Hepatocyte (in vitro differentiated cells): Measurements from ENCODE around the gene TNS4. TPM values are rescaled to one million over a fixed set of nuclear protein-coding genes. Genes with fewer than 3 reads are reported as not detected.

Source experiments
- DNase-seq: peaks from one replicate; pipeline ENCODE4 v3.0.0-alpha.2; 2016; ENCODE audit warnings: low spot score
- H2AFZ ChIP-seq: fragments of 200-600 bp; sonication (generic); 2 replicates; pipeline ENCODE4 v1.6.0; 2016; ENCODE audit warnings: antibody characterized with exemption, mild to moderate bottlenecking
- H3K27ac ChIP-seq: fragments of 200-600 bp; sonication (generic); 2 replicates; pipeline ENCODE4 v1.5.1; 2016; ENCODE audit warnings: mild to moderate bottlenecking
- H3K27me3 ChIP-seq: fragments of 200-600 bp; sonication (generic); 2 replicates; pipeline ENCODE4 v1.6.1; 2016
- H3K36me3 ChIP-seq: fragments of 200-600 bp; sonication (generic); replicated peaks from 2 replicates; pipeline ENCODE4 v1.5.1; 2016; ENCODE audit warnings: low read depth; ENCODE audit not compliant: insufficient read depth
- H3K4me1 ChIP-seq: fragments of 200-600 bp; sonication (generic); 2 replicates; pipeline ENCODE4 v1.5.1; 2016; ENCODE audit warnings: mild to moderate bottlenecking, moderate library complexity; ENCODE audit not compliant: insufficient read depth
- H3K4me2 ChIP-seq: fragments of 200-600 bp; sonication (generic); 2 replicates; pipeline ENCODE4 v1.6.0; 2016
- H3K4me3 ChIP-seq: fragments of 200-600 bp; sonication (generic); 2 replicates; pipeline ENCODE4 v1.5.1; 2016; ENCODE audit warnings: mild to moderate bottlenecking
- H3K79me2 ChIP-seq: fragments of 200-600 bp; sonication (generic); 2 replicates; pipeline ENCODE4 v1.6.0; 2017; ENCODE audit warnings: mild to moderate bottlenecking
- H3K9me2 ChIP-seq: fragments of 200-600 bp; sonication (generic); replicated peaks from 2 replicates; pipeline ENCODE4 v1.6.0; 2017; ENCODE audit warnings: mild to moderate bottlenecking; ENCODE audit not compliant: insufficient read depth
- H3K9me3 ChIP-seq: fragments of 200-600 bp; sonication (generic); 2 replicates; pipeline ENCODE4 v1.5.1; 2016; ENCODE audit warnings: low read depth, mild to moderate bottlenecking
- H4K20me1 ChIP-seq: fragments of 200-600 bp; sonication (generic); 2 replicates; pipeline ENCODE4 v1.6.0; 2016; ENCODE audit warnings: mild to moderate bottlenecking; ENCODE audit not compliant: insufficient read depth, poor library complexity, severe bottlenecking
- EZH2 ChIP-seq: fragments of 200-600 bp; sonication (generic); IDR thresholded peaks from 2 replicates; pipeline ENCODE4 v1.6.1; 2016; ENCODE audit warnings: antibody characterized with exemption, mild to moderate bottlenecking, borderline replicate concordance
- EZH2phosphoT487 ChIP-seq: fragments of 200-600 bp; sonication (generic); IDR thresholded peaks from one replicate; pipeline ENCODE4 v1.6.1; 2018; ENCODE audit warnings: antibody characterized with exemption, mild to moderate bottlenecking, low read depth, moderate library complexity; ENCODE audit not compliant: unreplicated experiment, severe bottlenecking
- WGBS: methylation state at CpG from one replicate; pipeline ENCODE4 v1.1.6; 2016; ENCODE audit warnings: low lambda C conversion rate; ENCODE audit errors: missing lambda C conversion rate; 5-methylcytosine and 5-hydroxymethylcytosine counted together
- polyA plus RNA-seq: library from polyadenylated mRNA; unstranded; fragments of >200 nt; fragmentation: Nextera tagmentation; extraction: Ambion mirVana; gene quantifications from 2 replicates; pipeline ENCODE4 v1.2.1, GENCODE V29; 2016
- total RNA-seq: library from RNA; depleted of rRNA; stranded (reverse); fragments of >200 nt; gene quantifications from 2 replicates; pipeline ENCODE4 v1.2.3, GENCODE V29; 2014
- TF ChIP-seq, protein P1 (sequence below): fragments of 200-600 bp; sonication (generic); IDR thresholded peaks from 2 replicates; pipeline ENCODE4 v1.5.1; 2016; ENCODE audit warnings: antibody characterized with exemption, mild to moderate bottlenecking; ENCODE audit not compliant: poor library complexity

Gene TNS4, protein sequence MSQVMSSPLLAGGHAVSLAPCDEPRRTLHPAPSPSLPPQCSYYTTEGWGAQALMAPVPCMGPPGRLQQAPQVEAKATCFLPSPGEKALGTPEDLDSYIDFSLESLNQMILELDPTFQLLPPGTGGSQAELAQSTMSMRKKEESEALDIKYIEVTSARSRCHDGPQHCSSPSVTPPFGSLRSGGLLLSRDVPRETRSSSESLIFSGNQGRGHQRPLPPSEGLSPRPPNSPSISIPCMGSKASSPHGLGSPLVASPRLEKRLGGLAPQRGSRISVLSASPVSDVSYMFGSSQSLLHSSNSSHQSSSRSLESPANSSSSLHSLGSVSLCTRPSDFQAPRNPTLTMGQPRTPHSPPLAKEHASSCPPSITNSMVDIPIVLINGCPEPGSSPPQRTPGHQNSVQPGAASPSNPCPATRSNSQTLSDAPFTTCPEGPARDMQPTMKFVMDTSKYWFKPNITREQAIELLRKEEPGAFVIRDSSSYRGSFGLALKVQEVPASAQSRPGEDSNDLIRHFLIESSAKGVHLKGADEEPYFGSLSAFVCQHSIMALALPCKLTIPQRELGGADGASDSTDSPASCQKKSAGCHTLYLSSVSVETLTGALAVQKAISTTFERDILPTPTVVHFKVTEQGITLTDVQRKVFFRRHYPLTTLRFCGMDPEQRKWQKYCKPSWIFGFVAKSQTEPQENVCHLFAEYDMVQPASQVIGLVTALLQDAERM
- not detected in 2 replicates for total RNA-seq
- polyA plus RNA-seq: 0.07 TPM in 2 replicates

DNA sequence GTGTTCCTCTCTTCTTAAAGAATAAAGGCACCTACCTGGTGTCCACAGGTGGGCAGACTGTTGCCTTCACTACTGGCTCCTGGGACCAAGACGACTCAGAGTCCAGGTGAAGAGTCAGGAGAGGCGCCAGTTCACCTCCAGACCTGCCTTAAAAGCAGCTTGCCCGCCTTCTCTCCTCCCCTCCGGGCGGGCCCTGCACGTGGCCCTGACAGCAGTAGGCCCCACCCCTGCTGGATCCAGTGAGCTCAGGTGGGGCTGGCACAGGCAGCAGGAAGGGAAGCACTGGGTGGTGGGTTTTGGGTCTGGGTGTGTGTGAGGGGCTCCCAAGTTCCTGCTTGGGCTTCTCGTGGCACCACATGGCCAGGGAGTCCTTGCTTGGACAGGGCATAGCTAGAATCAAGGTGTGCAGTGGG is at the start of gene TNS4:
TSS of gene TNS4 (minus strand) at position 125 of the 413 bp plus-strand sequence. CDS start 5,198 bp downstream, outside the sequence.
- no peak for DNase-seq
- H3K27me3 ChIP-seq: no peaks in the 10 kb centered on the region
- H3K79me2 ChIP-seq: no peaks in the 10 kb centered on the region
- no peaks in the 10 kb centered on the region for H4K20me1 ChIP-seq
- H2AFZ ChIP-seq: no peak within 1 kb of the TSS
- H3K4me1 ChIP-seq: peaks cover 11% of the 10 kb centered on the region
- TF ChIP-seq EZH2: no peak
- no peak for TF ChIP-seq EZH2phosphoT487
- TF ChIP-seq, protein P1, sequence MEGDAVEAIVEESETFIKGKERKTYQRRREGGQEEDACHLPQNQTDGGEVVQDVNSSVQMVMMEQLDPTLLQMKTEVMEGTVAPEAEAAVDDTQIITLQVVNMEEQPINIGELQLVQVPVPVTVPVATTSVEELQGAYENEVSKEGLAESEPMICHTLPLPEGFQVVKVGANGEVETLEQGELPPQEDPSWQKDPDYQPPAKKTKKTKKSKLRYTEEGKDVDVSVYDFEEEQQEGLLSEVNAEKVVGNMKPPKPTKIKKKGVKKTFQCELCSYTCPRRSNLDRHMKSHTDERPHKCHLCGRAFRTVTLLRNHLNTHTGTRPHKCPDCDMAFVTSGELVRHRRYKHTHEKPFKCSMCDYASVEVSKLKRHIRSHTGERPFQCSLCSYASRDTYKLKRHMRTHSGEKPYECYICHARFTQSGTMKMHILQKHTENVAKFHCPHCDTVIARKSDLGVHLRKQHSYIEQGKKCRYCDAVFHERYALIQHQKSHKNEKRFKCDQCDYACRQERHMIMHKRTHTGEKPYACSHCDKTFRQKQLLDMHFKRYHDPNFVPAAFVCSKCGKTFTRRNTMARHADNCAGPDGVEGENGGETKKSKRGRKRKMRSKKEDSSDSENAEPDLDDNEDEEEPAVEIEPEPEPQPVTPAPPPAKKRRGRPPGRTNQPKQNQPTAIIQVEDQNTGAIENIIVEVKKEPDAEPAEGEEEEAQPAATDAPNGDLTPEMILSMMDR: no peak
- H3K4me3 ChIP-seq: no peak within 1 kb of the TSS
- H3K27ac ChIP-seq: no peak within 1 kb of the TSS
- no peaks in the 10 kb centered on the region for H3K9me3 ChIP-seq
- no peak within 1 kb of the TSS for H3K4me2 ChIP-seq
- WGBS: 64% methylated on average over 7 of the region's 7 CpGs
- H3K36me3 ChIP-seq: no peaks in the 10 kb centered on the region
- no peaks in the 10 kb centered on the region for H3K9me2 ChIP-seq

DNA sequence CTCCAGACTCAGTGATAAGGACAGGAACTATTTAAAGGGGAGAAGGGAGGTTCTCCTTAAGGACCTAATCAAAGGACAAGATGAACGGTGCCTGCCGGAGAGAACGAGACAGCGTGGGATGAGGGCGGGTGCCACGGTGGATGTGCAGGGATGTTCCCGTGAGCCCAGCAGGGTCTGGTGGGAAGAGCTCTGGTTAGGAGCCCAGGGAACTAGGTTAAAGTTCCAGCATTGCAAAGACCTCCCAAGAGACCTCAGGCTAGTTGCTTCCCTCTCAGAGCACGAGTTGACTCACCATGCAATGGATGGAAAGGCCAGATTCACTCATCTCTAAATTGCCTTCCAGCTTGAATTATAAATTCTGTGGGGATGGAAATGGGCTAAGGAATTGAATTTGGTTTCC is 49.2 kb upstream of the TNS4 start:
- 85% methylated on average over 8 of the region's 8 CpGs for WGBS

DNA sequence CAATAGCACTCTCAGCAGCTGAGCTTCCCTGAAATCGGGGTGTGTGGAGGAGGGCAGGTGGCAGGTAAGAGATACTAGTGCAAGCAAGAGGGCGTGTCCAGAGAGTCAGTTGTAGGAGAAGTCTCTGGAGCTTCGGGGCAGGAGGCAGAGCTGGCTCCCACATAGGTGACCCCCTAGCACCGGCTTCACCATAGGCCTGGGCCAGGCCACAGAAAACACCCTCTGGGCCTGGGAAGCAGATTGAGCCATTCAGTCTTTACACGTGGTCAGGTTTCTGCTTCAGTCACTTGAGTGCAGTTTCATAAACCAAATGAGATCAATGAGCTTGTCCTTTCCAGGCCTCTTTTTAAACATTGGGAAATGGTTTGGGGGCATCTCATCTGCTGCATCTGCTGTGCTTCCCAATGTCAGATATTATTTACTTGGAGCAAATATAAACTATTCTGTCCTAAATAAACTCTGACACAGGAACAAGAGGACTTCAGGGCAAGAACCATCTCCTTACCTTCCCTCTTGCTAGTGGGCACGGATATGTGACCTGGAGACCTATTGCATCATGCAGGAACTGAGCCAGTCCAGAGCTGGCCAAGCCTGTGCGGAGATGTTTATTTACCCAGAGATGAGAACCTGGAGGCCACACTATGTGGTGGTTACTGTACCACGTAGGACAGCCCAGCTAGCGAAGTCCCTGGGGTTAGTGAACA is 47.7 kb upstream of the TNS4 start:
- Histone ChIP-seq H3K27ac (peak overlapping the region; percentile 87), H3K27me3 (no peaks in the 10 kb centered on the region), H2AFZ (no peak overlapping the region), H3K4me1 (peaks cover 43% of the 10 kb centered on the region), H3K4me2 (peak overlapping the region; percentile 13), H3K4me3 (no peak overlapping the region), H3K79me2 (no peaks in the 10 kb centered on the region), H3K9me3 (no peaks in the 10 kb centered on the region), H3K9me2 (no peaks in the 10 kb centered on the region), H4K20me1 (no peaks in the 10 kb centered on the region), H3K36me3 (no peaks in the 10 kb centered on the region)
- WGBS: 54% methylated on average over 9 of the region's 9 CpGs
- no peak for DNase-seq
- TF ChIP-seq EZH2phosphoT487 (no peak), EZH2 (no peak)
- TF ChIP-seq, protein P1: no peak

More for the DNA sequence above, 49.2 kb upstream of the TNS4 start:
- Histone ChIP-seq H4K20me1 (no peaks in the 10 kb centered on the region), H3K27me3 (no peaks in the 10 kb centered on the region), H3K36me3 (no peaks in the 10 kb centered on the region), H3K79me2 (no peaks in the 10 kb centered on the region), H3K4me1 (peaks cover 43% of the 10 kb centered on the region), H3K9me2 (no peaks in the 10 kb centered on the region), H3K4me3 (no peak overlapping the region), H2AFZ (no peak overlapping the region), H3K4me2 (no peak overlapping the region), H3K9me3 (no peaks in the 10 kb centered on the region), H3K27ac (peak overlapping the region; percentile 87)
- no peak for DNase-seq
- TF ChIP-seq EZH2 (no peak), EZH2phosphoT487 (no peak)
- TF ChIP-seq, protein P1: no peak
